ENCODE data around the gene FAM163B.

The FAM163B gene

DNA sequence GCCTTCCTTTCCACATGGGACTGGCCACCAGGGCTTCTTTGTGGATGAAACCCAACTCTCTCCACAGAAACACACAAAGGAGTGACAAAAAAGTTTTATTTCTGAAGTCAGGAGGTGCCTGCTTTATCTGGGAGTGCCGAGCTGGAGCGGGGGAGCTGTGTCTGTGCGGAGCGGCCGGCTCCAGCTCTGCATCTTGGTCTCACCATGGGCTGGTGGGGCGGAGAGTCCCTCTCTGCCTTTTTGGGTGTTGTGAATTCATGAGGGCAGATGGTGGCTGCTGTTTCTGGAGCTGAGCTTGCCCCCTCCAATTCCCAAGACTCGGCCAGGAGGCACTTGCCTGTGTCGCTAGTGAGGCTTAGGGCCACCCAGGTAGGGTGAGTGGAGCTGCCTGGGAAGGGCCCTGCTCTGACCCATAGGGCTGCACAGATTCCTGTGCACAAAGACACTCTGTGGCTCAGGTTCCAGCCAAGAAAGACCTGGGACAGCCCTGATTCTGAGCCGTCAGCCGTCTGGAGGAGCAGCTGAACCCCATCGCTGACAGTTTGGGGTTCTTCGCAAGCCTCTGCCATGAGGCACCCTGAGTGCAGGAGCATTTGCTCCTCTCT, 28.4 kb upstream of the FAM163B start:
- TF ChIP-seq, protein P1, sequence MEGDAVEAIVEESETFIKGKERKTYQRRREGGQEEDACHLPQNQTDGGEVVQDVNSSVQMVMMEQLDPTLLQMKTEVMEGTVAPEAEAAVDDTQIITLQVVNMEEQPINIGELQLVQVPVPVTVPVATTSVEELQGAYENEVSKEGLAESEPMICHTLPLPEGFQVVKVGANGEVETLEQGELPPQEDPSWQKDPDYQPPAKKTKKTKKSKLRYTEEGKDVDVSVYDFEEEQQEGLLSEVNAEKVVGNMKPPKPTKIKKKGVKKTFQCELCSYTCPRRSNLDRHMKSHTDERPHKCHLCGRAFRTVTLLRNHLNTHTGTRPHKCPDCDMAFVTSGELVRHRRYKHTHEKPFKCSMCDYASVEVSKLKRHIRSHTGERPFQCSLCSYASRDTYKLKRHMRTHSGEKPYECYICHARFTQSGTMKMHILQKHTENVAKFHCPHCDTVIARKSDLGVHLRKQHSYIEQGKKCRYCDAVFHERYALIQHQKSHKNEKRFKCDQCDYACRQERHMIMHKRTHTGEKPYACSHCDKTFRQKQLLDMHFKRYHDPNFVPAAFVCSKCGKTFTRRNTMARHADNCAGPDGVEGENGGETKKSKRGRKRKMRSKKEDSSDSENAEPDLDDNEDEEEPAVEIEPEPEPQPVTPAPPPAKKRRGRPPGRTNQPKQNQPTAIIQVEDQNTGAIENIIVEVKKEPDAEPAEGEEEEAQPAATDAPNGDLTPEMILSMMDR (IDR thresholded peaks at IDR 0.05), result no peak

DNA sequence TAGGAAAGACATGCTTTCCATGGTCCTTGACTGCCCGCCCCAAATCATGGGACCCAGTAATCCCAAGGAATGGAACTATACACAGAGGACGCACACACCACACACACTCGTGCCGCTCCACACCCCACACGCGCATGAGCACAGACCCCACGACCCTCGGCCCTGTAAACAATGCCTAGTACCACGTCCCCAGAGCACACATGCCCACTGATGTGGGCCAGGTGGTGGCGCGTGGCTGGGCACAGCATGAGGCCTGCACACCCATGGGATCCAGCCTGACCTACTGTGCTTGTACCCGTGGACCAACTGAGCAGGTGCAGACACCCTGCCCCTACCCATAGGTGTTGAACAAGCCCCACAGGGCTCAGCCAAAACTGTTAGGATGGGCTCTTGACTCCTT, 27.7 kb upstream of the FAM163B start:
- TF ChIP-seq, protein P1 (IDR thresholded peaks at IDR 0.05), result no peak

DNA sequence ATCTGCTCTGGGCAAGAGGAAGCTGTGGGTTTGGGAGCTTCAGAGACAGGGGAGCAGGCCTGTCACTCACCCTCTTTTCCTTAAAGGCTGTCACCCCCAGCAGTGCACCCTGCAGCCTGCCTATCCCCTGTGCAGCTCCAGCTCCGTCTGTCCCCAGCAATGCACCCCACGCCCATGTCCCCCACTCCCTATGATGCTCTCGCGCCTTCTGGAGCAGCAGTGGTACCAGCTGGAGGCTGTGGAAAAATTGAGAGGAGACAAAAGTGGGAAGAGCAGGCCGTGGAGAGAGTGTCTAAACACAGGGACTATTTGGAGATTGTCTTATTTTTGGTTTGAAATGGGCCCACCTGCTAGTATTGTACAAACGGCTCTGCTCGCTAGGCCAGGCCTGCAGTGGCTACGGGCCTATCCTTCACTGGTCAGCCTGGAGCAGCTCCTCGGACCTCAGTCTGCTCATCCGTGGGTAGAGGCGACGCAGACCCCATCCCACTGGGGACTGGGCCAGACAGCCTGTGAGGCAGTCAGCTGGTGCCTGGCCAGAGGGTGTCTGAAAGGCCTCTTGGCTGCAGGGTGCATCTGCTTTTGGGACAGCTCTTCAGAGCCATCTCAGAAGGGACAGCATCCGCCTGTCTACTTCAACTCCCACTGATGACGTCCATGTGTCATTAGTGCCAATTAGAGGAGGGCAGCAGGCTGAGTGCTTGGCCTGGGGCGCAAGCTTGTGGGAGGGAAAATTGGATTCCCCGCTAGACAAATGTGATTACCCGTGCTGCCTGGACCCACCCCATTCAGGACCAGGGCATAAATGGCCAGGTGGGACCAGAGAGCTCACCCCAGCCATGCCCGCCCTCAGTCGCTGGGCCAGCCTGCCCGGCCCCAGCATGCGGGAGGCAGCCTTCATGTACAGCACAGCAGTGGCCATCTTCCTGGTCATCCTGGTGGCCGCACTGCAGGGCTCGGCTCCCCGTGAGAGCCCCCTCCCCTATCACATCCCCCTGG, 26.6 kb upstream of the FAM163B start, which contains the start of gene DBH:
DBH (plus strand) TSS at position 831 of the 999 bp plus-strand sequence; CDS start at position 840, 9 bp downstream.
- TF ChIP-seq, protein P1 (IDR thresholded peaks at IDR 0.05), result no peak

DNA sequence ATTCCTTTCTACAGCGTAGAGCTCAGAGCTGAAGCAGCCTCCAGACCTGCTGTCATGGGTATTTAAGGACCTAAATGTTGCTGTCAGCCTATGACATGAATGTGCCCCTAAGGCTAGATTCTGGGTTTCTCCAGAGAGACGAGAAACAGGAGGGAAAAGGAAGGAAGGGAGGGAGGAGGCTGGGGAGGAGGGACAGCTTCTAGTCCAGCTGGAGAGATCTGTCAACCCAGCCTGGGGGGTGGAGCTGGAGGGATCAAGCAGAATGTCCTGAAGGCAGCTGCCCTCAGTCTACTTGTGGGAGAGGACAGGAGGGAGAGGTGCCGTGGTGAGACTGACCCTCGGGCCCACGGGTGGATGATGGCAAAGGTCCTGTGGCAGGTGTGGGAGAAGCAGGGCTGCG, 25.9 kb upstream of the FAM163B start:
- TF ChIP-seq, protein P1 (IDR thresholded peaks at IDR 0.05), result no peak

DNA sequence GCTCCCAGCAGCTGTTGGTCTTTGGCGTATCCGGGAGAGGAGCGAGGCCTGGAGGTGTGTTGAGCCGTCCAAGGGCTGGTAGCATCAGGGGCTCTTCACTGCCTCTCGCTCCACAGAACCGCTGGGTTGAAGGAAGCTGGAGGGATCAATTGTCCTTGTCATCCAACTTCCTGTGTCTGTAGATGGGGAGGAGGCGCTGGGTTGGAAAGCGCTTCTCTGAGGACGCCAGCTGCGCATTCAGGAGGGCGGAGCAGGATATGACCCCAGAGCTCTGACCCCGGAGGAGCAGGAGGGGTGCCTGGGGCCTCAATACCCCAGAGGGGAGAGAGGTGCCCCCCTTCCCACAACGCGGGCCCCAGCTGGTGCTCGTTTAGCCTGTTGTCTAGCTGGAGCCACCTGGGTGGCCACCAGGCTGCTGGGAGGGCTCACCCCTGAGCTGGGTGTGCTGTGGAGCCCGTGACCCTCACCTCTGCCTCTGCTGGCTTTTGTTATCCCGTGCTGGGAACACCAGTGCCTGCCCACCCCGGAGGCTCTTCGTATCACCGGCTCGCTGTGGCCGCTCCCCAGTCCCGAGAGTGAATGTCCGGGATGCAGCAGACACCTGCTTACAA, 25.0 kb upstream of the FAM163B start:
- TF ChIP-seq, protein P1 (IDR thresholded peaks at IDR 0.05), result no peak

DNA sequence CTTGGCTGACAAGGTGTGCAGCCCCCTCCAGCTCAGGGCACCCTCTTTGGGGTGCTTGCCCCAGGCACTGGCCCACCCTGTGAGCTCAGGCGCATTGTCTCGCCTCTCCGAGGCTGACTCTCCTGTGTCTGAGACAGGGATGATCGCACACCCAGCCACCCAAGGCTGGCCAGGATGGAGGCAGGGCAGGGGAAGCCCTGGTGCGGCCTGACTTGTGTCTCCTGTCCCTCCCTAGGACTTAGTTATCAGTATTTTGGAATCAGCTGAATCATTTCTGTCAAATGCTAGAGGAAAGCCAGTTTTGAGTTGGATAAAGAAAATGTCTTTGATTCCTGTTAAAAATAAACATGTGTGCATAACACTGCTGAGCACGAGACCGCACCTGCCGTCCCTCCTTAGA, 24.5 kb upstream of the FAM163B start:
- TF ChIP-seq, protein P1 (IDR thresholded peaks at IDR 0.05), result no peak

DNA sequence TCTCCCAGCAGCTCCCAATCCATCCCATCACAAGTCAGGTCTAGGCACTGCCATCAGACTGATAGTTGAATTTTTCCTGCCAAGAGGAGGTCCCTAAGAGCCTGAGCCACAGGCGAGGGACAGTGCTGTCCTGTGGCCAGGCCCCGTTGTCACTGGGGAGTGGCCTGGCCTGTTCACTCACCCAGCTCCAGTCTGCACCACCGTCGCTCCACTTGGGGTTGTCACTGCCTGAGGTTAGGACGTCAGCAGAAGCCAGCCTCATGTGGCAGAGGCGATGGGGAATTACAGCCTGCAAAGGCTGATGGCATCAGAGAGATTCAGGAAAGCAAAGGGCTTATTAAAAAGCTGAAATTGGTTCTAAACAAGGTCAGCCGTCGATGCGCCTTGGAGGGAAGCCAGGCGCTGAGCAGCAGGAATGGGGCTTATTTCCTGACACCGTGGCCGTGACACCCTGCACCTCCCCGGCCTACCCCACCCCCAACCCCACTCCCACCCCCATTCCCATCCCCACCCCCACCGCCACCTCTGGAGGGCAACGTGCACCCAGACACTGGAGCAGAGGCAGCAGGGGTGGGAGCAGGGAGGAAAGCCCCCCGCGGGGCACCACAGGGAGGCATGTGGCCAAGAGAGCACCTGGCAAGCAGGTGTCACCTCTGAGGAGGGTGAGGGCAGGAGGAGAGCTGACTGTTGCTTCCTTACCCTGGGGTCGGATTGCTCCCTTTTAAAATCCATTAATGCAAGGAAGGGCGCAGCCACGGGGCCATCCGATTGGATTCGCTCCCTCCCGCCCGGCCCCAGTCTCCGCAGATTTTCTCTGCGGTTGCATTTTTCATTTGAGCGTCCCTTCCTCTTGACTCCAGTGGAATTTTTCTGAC, 23.9 kb upstream of the FAM163B start:
- TF ChIP-seq, protein P1 (IDR thresholded peaks at IDR 0.05), result no peak
